ENCODE data around the gene ARID4B.

DNA sequence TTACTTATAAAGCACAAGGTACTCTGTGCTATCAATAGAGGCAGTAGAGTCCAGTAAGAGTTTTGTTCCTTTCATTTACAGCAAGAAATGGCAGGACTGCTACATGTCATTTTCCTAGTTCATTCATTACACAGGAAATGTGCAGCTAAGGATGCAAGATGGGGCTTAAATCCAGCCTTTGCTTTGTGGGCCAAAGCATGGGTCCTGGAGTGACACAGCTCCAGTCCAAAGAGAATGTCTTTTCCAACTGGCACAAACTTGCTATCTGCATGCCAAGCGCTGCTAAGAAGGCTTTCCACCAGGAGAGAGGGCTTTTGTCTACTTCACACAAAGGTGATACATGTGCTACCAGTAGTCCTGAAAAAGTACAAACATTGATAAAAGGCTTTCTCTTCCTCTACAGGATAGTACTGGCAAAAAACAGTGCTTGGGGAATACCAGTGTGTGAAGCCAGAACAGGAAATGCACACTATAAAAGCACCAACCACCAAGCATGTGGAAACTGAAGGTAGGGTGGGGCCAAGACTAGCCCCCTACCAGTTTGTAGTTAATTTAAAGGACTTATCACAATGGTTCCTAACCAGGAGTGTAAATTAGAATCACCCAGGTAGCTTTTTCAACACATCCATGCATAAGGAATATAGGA lies 68.7 kb downstream of the ARID4B start:
- TF ChIP-seq U2AF1 (optimal IDR thresholded peaks at IDR 0.05; ENCODE audit: low read depth, low read length) = no peak
- no peak for TF ChIP-seq ZNF652 (CRISPR knock-in tag; IDR thresholded peaks at IDR 0.05; ENCODE audit: borderline replicate concordance, low read depth)
- TF ChIP-seq PHB2 (IDR thresholded peaks at IDR 0.05; ENCODE audit: partially characterized antibody) = no peak
- no peak for TF ChIP-seq NFYB (CRISPR knock-in tag; IDR thresholded peaks at IDR 0.05)
- no peak for TF ChIP-seq PCBP1 (IDR thresholded peaks at IDR 0.05; ENCODE audit: borderline replicate concordance, low read depth, low read length)
- TF ChIP-seq SIN3A (IDR thresholded peaks at IDR 0.05; ENCODE audit: borderline replicate concordance, low read depth, low read length) = no peak
- no peak for TF ChIP-seq SOX6 (IDR thresholded peaks at IDR 0.05)
- no peak for TF ChIP-seq SOX6 (CRISPR knock-in tag; IDR thresholded peaks at IDR 0.05)

All from HepG2 (cell line).